Activated naive CD8-positive, alpha-beta T cell treated with anti-CD3 and anti-CD28 coated beads, Interleukin-2, amount 50 U/mL, for 24 hours (primary cell): ENCODE results near the gene ITPKA.

Experiments
- ATAC-seq: fragments of 150-1000 bp; cut with Tn5 transposase; one replicate; pipeline ENCODE4 v1.10.0; 2021
- DNase-seq: peaks from one replicate; pipeline ENCODE4 v3.0.0; 2021
- H3K27ac Mint-ChIP-seq: one replicate; pipeline ENCODE4 v1.8.0; 2021; ENCODE audit warnings: mild to moderate bottlenecking, mixed read lengths
- H3K27me3 Mint-ChIP-seq: one replicate; pipeline ENCODE4 v1.8.0; 2021; ENCODE audit warnings: mixed read lengths
- H3K36me3 Mint-ChIP-seq: one replicate; pipeline ENCODE4 v1.8.0; 2021; ENCODE audit warnings: low read depth, mixed read lengths
- H3K4me1 Mint-ChIP-seq: one replicate; pipeline ENCODE4 v1.8.0; 2021; ENCODE audit warnings: mixed read lengths
- H3K4me3 Mint-ChIP-seq: one replicate; pipeline ENCODE4 v1.8.0; 2021; ENCODE audit warnings: mild to moderate bottlenecking, moderate library complexity, mixed read lengths
- H3K9me3 Mint-ChIP-seq: one replicate; pipeline ENCODE4 v1.8.0; 2021; ENCODE audit warnings: mixed read lengths

The ITPKA gene

DNA sequence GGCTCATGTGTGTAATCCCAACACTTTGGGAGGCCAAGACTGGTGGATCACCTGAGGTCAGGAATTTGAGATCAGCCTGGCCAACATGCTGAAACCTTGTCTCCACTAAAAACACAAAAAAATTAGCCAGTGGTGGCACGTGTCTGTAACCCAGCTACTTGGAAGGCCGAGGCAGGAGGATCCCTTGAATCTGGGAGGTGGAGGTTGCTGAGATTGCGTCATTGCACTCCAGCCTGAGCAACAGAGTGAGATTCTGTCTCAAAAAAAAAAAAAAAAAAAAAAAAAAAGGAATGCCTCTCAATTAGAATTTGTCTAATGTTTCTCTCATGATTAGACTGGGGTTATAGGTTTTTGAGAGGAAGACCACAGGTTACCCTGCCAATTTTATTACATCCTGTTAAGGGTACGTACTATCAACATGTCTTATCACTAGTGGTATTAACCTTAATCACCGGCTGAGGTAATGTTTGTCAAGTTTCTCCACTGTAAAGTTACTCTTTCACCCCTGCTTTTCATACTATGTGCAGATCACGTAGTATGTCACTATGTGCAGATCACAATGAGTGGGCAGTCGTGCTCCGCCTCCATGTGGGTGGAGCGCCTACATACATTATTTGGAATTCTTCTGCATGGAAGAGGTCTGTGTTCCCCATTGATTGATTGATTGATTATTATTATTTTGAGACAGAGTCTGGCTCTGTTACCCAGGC, 56.5 kb downstream of the ITPKA start:
- no peaks in the 10 kb centered on the region for H3K4me1 Mint-ChIP-seq
- no peak overlapping the region for H3K27ac Mint-ChIP-seq
- no peaks in the 10 kb centered on the region for H3K27me3 Mint-ChIP-seq
- H3K4me3 Mint-ChIP-seq = no peak overlapping the region
- H3K36me3 Mint-ChIP-seq = no peaks in the 10 kb centered on the region
- no peak for ATAC-seq
- no peaks in the 10 kb centered on the region for H3K9me3 Mint-ChIP-seq
- DNase-seq = no peak
